PC-9 (cell line): ENCODE measurements around the gene NR5A1. TPM values are rescaled to one million over a fixed set of nuclear protein-coding genes. Genes with fewer than 3 reads are reported as not detected.

Source experiments
- BruUV-seq: library from RNA; stranded (reverse); fragments of 400-500 nt; replicated peaks from 2 replicates; lab custom pipeline; 2021; lab: Mats Ljungman, UMichigan
- CTCF ChIA-PET: fragments of 300-600 bp; sonication (Branson Sonifier 250); formaldehyde crosslinking; loops from one replicate; lab custom pipeline; 2022; ENCODE audit warnings: antibody characterized with exemption; lab: Charles Lee
- POLR2A ChIA-PET: fragments of 300-600 bp; sonication (Branson Sonifier 250); formaldehyde crosslinking; loops from one replicate; lab custom pipeline; 2022; ENCODE audit warnings: antibody characterized with exemption; ENCODE audit not compliant: unreplicated experiment; lab: Charles Lee
- DNase-seq, 2 experiments: peaks; one replicate each; pipeline versions ENCODE4 v3.0.0 to v3.0.0-alpha.2; 2015 to 2022; ENCODE audit warnings: mixed read lengths in 1 of 2
- H2AFZ ChIP-seq: fragments of 200-600 bp; sonication (generic); 2 replicates; pipeline ENCODE4 v1.8.1; 2017; ENCODE audit warnings: antibody characterized with exemption
- H3F3A ChIP-seq: fragments of 200-600 bp; sonication (generic); 2 replicates; pipeline ENCODE4 v1.8.1; 2017; ENCODE audit warnings: antibody characterized with exemption, mild to moderate bottlenecking, low read depth; ENCODE audit not compliant: insufficient read depth
- H3K27ac ChIP-seq: fragments of 200-600 bp; sonication (generic); 2 replicates; pipeline ENCODE4 v1.6.1; 2016; ENCODE audit warnings: mixed run types
- H3K27me3 ChIP-seq: fragments of 200-600 bp; sonication (generic); 2 replicates; pipeline ENCODE4 v1.6.1; 2016; ENCODE audit warnings: low read depth, mixed run types; ENCODE audit not compliant: insufficient read depth
- H3K36me3 ChIP-seq: fragments of 200-600 bp; sonication (generic); 2 replicates; pipeline ENCODE4 v1.6.1; 2016; ENCODE audit warnings: low read depth, mixed run types
- H3K4me1 ChIP-seq: fragments of 200-600 bp; sonication (generic); replicated peaks from 2 replicates; pipeline ENCODE4 v1.6.1; 2016; ENCODE audit warnings: mixed run types; ENCODE audit not compliant: insufficient read depth
- H3K4me2 ChIP-seq: fragments of 200-600 bp; sonication (generic); 2 replicates; pipeline ENCODE4 v1.6.1; 2017; ENCODE audit warnings: mixed run types
- H3K4me3 ChIP-seq: fragments of 200-600 bp; sonication (generic); 2 replicates; pipeline ENCODE4 v1.6.1; 2016; ENCODE audit warnings: mixed run types
- H3K79me2 ChIP-seq: fragments of 200-600 bp; sonication (generic); 2 replicates; pipeline ENCODE4 v1.6.1; 2017; ENCODE audit warnings: low read depth, mixed run types
- H3K9me2 ChIP-seq: fragments of 200-600 bp; sonication (generic); 2 replicates; pipeline ENCODE4 v1.8.1; 2017; ENCODE audit warnings: mild to moderate bottlenecking; ENCODE audit not compliant: insufficient read depth
- H3K9me3 ChIP-seq: fragments of 200-600 bp; sonication (generic); 2 replicates; pipeline ENCODE4 v1.8.1; 2016; ENCODE audit warnings: low read depth; ENCODE audit not compliant: insufficient read depth
- H4K20me1 ChIP-seq: fragments of 200-600 bp; sonication (generic); 2 replicates; pipeline ENCODE4 v1.8.1; 2017; ENCODE audit not compliant: insufficient read depth
- CTCF ChIP-seq: fragments of 200-600 bp; sonication (generic); conservative IDR thresholded peaks from 2 replicates; pipeline ENCODE4 v1.6.1; 2017; ENCODE audit warnings: mixed run types, antibody characterized with exemption, mild to moderate bottlenecking, moderate library complexity
- EZH2 ChIP-seq: fragments of 200-600 bp; sonication (generic); IDR thresholded peaks from 2 replicates; pipeline ENCODE4 v1.8.0; 2017; ENCODE audit warnings: antibody characterized with exemption, low read depth
- intact Hi-C: fragments of 100-400 bp; cut with micrococcal nuclease; formaldehyde crosslinking; loops from one replicate; pipeline ENCODE4 v1.10.0; 2022; ENCODE audit not compliant: unreplicated experiment
- total RNA-seq: library from RNA; stranded (reverse); gene quantifications from 2 replicates; pipeline ENCODE4 v1.2.3, GENCODE V29; 2021

Gene NR5A1
- total RNA-seq, 1 experiment from 2014 or later, result 0.15 TPM

- Histone ChIP-seq H3F3A (no peaks in the 10 kb centered on the region), H3K4me3 (no peak overlapping the region), H4K20me1 (no peaks in the 10 kb centered on the region), H3K4me1 (no peaks in the 10 kb centered on the region), H3K79me2 (no peaks in the 10 kb centered on the region), H3K36me3 (no peaks in the 10 kb centered on the region), H3K27me3 (0 out of 2 replicates have a peak, but pooled peaks cover 4% of the 10 kb centered on the region), H3K9me2 (no peaks in the 10 kb centered on the region), H2AFZ (no peak overlapping the region), H3K4me2 (no peak overlapping the region), H3K27ac (no peak overlapping the region), H3K9me3 (no peaks in the 10 kb centered on the region)
- ChIA-PET POLR2A (no interaction called here), CTCF (interaction anchor here (0.7 kb wide), 1 partner anchor 263 kb away, joined by 8 read pairs; no protein-coding TSS in a partner anchor)
- DNase-seq, result no peak
- BruUV-seq, result no TSS peak
- intact Hi-C loops, result no loop called here
- TF ChIP-seq EZH2 (no peak), CTCF (no peak)
These were observed 1.3 kb downstream of the NR5A1 start for GRCh38 chr9:124505901-124506346.

GRCh38 chr9:124505006-124505900 lies 1.9 kb downstream of the NR5A1 start:
- H3K9me2 ChIP-seq, result no peaks in the 10 kb centered on the region
- no peak overlapping the region for H2AFZ ChIP-seq
- H3K9me3 ChIP-seq, result no peaks in the 10 kb centered on the region
- H3K4me1 ChIP-seq, result no peaks in the 10 kb centered on the region
- no peak overlapping the region for H3K4me3 ChIP-seq
- H3K79me2 ChIP-seq, result no peaks in the 10 kb centered on the region
- DNase-seq, result no peak
- H3K4me2 ChIP-seq, result no peak overlapping the region
- BruUV-seq, result no TSS peak
- H3K36me3 ChIP-seq, result no peaks in the 10 kb centered on the region
- ChIA-PET CTCF (interaction anchor here (0.7 kb wide), 1 partner anchor 264 kb away, joined by 8 read pairs; no protein-coding TSS in a partner anchor), POLR2A (interaction anchor here (0.6 kb wide), 2 partner anchors 14 to 863 kb away, joined by 4 to 7 read pairs; no protein-coding TSS in a partner anchor)
- no peak overlapping the region for H3K27ac ChIP-seq
- no peaks in the 10 kb centered on the region for H3F3A ChIP-seq
- intact Hi-C loops, result no loop called here
- H3K27me3 ChIP-seq, result 0 out of 2 replicates have a peak, but pooled peaks cover 6% of the 10 kb centered on the region
- no peak for TF ChIP-seq EZH2
- no peak for TF ChIP-seq CTCF
- no peaks in the 10 kb centered on the region for H4K20me1 ChIP-seq

- H2AFZ ChIP-seq, result no peak overlapping the region
- TF ChIP-seq EZH2 (no peak), CTCF (no peak)
- no peak for DNase-seq
- H3F3A ChIP-seq, result no peaks in the 10 kb centered on the region
- no peaks in the 10 kb centered on the region for H3K9me2 ChIP-seq
- no peak overlapping the region for H3K4me3 ChIP-seq
- no peaks in the 10 kb centered on the region for H3K9me3 ChIP-seq
- no peak overlapping the region for H3K27ac ChIP-seq
- H3K4me2 ChIP-seq, result no peak overlapping the region
- no peaks in the 10 kb centered on the region for H4K20me1 ChIP-seq
- CTCF ChIA-PET, result no interaction called here
- peaks cover 10% of the 10 kb centered on the region; the same call in 1 of the 2 replicates for H3K27me3 ChIP-seq
- no peaks in the 10 kb centered on the region for H3K4me1 ChIP-seq
- H3K79me2 ChIP-seq, result no peaks in the 10 kb centered on the region
- intact Hi-C loops, result no loop called here
- BruUV-seq, result no TSS peak
- POLR2A ChIA-PET, result no interaction called here
- H3K36me3 ChIP-seq, result no peaks in the 10 kb centered on the region
These were observed 2.6 kb downstream of the NR5A1 start for GRCh38 chr9:124504530-124505005.
